Inflammatory macrophage (primary cell): ENCODE measurements around the gene KIF17.

Experiments used
- DNase-seq, 2 donors: peaks; one replicate each; pipeline ENCODE4 v3.0.0-alpha.2; 2020 to 2022
- total RNA-seq, 18 experiments: gene quantifications; one replicate each; lab custom pipeline; 2026; ENCODE audit warnings: mixed read lengths in 6 of 18, inconsistent platforms in 2 of 18; lab: John Stamatoyannopoulos, UW

KIF17 gene
- 0.99 to 11.0 (median 6.4) reads per million in 18 experiments for total RNA-seq

DNA sequence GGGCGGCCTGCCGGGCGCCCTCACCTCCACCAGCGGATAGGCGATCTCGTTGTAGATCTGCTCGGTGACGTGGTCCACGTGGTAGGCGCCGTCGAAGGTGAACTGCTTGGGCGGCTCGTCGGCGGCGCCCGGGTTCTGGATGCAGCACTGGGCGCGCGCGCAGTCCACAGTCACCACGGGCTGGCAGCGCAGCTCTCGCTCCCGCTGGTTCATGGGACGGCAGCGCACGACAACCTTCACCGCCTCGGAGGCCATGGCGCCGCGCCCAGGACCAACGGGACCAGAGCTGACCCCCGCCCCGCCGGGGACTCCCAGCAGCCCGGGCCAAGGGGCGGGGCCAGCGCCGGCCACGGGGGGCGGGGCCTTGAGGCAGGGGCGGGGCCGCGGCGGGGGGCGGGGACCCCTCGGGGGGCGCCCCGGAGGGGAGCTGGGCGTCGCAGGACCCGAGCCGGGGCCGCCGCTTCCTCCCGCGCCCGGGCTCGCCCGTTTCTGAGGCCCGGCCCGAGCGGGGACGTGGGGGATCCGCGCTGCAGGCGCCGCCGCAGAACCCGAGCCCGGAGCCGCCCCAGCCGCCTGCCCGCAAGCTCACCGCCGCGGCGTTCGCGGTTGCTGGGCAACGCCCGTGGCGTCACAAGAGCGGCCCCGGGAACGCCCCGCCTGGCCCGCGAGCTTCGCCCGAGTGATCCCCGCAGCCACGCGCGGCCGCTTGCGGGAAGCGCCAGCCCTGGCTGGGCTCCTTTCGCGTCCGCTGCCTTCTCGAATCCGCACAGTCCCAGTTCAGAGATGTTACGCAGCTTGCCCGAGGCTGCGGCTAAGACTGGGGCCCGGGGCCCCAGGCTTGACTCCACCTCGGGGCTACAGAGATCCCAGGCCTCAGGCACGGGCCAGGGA is at the start of gene KIF17:
TSS of gene KIF17 (minus strand) at position 556 of the 891 bp plus-strand sequence. CDS start at position 255, 301 bp downstream.
- DNase-seq = peak; percentile 58 to 70

DNA sequence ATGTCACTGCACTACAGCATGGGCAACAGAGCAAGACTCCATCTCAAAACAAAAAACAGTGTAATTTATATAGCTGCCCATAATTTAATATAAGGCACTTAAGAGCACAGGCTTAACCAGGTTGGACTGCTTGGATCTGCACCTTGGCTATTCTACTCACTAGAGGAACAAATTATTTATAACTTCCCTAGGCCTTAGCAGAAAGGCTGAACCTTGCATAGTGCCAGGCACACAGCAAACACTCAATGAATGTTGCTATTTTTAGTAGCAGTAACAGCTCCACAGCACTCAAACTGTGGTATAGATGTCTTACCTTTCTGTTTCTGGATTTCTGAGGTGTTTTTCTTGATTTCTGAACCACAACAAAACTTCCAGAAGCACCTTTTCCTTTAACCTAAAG is 49.5 kb upstream of the KIF17 start:
- DNase-seq = no peak

DNA sequence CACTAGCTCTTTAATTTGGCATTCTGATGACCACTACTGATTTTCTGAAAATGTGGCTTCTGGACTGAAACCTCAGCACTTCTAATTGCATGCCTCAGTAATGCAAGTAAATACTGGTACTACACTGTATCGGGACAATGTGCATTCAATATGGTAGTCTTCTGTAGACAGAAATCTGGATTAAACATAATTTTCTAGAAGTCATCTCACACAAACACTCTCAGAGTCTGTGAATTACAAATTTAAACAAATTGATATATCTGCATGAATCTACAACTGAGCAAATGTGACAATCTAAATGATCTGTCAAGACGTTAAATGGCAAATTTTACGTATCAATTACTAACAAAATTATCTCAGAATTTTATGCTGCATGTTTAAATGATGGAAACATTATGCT is 45.6 kb upstream of the KIF17 start:
- DNase-seq = no peak

DNA sequence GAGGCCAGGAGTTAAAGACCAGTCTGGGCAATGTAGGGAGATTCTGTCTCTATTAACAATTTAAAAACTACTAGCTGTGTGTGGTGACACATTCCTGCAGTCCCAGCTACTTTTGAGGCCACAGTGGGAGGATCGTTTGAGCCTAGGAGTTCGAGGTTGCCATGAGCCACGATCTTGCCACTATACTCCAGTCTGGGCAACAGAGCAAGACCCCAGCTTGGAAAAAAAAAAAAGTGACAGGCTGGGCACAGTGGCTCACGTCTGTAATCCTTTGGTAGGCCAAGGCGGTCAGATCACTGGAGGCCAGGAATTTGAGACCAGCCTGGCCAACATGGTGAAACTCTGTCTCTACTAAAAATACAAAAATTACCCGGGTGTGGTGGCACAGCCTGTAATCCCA is 42.5 kb upstream of the KIF17 start:
- DNase-seq = no peak

DNA sequence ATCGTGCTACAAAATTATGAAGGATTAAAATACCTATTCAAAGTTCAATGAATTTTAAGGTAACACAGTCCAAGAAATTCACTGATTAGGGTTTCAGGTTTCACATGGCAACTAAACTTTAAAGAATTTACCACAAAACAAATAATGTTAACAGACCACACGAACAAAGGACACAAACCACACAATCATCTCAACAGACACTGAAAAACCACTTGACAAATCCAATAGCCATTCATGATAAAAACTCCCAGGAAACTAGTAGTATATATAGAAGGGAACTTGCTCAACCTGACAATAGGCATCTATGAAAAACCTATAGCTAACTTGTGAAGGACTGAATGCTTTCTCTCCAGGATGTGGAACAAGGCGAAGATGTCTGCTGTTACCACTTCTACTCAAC is 35.8 kb upstream of the KIF17 start:
- no peak for DNase-seq

DNA sequence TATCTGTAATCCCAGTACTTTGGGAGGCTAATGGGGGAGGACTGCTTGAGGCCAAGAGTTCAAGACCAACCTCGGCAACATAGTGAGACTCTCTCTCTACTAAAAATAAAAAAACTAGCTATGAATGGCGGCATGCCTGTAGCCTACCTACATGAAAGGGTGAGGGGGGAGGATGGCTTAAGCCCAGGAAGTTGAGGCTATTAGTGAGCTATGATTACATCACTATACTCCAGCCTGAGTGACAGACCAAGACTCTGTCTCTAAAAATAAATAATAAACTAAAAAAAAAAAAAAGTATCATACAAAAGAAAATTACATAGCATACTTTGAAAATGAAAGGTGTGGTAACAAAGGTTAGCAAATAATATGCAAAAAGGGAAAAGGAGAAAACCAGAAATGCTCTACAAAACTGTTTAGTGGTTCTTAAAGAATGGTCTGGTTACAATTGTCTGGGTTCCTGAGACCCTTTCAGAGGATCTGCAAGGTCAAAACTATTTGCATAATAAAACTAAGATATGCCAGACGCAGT is 33.7 kb upstream of the KIF17 start:
- no peak for DNase-seq

DNA sequence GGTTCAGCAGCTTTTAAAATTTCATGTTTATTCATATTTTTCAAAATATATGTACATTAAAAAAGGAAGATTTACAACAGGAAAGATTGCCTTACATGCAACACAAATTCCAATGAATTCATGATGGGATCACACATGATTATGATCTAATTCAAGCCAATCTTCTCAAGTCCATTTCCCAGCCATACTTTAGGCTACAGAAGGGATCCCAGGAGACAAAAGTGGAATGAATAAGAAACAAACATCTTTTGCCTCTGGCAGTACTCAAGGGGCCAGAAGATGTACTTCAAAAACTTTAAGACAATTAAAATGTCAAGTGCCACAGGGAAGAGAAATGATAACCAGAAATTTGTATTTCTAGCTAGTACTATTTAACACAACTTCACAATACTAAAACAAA is 24.9 kb upstream of the KIF17 start:
- DNase-seq = no peak

DNA sequence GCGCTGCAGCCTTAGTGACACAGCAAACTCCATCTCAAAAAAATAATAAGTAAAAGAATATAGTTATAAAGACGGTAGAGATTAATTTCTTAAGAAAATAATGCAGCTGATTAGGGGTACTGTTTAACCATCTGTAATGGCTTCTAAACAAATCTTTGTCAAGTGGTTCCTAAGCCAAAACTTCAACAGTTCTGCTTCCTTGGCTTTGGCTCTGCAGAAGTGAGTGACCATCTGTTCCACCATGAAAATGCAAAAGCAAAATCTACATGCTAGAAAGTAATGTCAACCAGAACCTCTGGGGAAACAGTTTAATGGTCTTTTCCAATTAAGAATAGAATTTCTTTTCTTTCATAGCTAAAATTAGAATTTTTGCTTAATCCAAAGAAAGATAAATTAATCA is 23.0 kb upstream of the KIF17 start:
- no peak for DNase-seq

DNA sequence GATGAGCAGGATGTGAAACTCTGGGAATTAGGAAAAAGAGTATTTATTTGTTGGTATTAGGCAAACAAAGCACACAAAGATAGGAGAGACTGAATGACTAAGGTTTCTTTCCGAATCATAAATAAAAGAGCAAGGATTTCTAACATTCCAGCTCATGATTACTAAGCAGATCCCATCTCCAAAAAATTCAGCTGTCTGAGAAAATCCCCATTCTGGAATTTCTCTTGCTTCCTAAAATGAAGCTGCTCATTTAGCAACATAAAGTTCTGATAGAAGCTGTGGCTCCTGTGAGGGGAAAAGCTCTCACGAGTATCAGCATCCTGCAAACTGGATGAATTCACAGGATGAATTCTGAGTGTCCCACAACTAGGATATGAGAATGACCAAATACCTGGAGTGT is 21.4 kb upstream of the KIF17 start:
- no peak for DNase-seq

DNA sequence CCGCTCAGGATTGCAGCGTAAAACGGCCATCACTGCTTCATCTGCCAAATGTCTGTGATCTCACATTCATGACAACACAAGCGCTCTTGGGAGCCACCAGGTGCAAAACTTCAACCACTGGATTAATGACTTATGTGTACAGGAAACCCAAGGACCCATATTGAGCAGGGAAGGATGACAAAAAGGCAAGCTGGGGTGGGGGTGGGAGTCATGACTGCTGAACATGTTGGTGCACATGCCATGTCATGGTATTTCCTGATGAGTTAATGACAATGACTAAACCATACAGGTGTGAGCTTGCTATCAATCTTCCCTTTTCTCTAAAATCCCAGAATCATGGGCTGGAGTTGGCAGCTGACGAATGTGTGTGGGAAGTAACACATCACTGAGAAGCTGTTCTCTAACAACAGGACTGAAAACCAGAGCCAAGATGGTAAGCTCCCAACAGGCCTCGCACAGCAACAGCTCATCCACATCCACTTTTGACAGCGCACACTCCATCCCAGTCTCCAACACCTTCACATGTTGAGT is 17.8 kb upstream of the KIF17 start:
- no peak for DNase-seq

DNA sequence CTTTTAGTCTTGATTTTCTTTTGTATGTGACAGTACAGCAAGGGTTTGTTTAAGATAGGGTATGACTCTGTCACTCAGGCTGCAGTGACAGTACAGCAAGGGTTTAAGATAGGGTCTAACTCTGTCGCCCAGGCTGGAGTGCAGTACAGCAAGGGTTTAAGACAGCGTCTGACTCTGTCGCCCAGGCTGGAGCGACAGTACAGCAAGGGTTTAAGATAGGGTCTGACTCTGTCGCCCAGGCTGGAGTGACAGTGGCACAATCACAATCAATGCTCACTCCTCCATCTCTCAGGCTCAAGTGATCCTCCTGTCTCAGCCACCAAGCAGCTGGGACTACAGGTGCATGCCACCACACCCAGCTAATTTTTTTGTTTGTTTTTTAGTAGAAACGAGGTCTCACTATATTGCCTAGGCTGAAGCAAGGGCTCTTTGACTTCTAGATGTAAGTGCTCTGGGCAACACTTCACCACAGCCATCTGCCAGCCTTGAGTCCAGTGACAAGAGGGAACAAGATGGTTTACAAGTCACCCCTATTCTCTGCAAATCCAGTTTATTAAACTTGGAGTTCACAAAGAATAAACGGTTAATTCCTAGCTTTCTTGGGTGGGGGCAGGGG is 15.7 kb upstream of the KIF17 start:
- no peak for DNase-seq

DNA sequence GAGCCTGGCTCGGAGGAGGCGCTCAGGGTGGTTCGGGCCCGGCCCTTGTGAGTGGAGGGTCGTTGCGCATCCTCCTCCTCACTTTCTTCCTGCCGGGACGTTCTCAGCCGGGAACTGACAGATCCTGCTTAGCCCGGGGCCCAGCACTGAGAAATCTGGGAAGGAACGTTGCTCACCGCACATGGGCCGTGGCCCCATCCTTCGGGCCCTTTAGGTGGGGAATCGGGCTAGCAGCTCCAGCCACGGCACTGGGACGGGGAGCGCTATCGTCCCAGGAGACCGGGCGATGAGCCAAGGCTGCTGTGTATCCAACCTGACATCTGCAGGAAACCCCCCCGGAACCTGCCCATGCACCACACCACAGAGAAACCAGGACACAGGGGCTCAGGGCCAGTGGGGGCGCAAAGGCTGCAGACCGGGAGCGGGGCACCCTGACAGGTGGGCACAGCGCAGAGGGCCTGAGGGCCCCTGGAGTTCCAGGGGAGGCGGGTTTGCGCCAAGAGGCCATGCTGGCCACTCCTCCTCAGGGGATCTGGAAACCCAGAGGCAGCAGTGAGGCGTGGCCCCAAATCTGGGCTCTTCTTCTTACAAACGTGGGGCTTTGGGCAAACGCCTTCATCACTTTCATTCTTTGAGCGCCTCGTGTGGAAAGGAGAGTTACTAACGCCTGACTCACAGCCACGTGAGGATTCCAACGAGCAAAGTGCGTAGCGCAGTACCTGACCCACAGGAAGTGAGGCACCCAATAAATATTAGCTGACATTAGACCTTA is 15.0 kb upstream of the KIF17 start, which contains the start of gene SH2D5:
TSS of gene SH2D5 (minus strand) at position 116 of the 772 bp plus-strand sequence. CDS start 4,659 bp downstream, outside the sequence.
- DNase-seq = peak; percentile 78 to 82

DNA sequence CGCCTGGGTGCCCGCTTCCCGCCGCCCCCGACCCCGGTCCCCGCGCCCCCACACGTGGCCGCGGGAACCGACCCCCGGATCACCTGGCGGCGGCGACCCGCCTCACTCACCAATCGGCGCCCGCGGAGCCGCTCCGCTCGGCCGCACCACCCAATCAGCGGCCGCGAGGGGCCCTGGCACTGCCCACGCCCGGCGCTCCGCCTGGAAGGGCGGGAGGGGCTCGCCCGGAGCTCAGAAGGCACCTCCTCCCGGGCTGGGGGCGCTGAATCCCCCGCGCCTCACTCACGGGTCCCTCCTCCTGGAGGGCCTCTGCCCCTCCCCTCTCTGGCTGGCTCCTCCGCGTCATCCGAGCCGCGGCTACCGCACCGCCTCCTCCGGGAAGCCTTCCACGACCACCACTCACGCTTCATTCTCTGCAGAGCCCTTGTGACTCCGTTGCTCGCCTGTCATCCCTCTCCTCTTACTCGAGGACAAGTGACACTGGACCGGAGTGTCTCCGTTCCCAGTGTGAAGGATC is 14.3 kb upstream of the KIF17 start:
- DNase-seq = peak in 1 of 2 donors; percentile 7

DNA sequence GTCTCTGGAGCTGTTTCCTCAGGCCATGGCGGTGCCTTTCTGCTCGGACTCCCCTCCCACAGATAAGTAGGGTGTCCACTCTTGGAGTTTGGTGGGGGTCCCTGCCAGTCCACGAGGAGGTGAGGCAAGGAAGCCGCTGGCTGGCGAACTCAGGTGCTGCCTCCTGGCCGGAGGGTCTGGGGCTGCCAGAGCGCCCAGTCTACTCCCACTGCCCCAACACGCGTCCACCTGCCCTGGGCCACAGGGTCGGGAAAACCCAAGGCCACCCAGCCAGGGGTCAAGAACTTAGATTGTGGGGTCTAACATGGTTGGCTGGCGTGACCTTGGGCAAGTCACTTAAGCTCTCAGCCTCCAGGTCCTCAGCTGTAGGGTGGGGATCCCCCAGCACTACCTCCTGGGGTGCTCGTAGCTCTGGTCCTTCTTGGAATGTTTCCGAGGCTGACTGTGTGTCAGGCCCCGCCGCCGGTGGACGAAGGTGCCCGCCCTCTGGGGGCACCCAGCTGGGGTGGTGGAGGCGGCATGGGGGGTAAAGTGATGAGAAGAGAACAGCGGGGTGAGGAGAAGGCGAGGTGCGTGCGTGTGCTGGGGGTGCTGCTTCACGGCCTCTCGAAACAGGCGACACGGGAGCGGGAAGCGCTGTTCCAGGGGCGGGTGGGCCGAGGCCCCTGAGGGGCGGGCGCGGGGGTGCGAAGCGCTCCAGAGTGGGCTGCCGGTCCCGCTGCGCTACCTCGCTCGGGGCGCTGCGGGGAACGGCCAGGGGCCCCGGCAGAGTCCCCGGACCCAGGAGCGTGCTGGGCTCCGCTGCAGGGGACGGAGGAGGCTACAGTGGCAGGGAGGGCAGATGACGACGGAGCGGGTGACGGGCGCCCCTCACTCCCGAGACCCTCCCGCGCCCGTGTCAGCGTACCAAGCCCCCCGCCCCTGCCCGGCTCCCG is 13.5 kb upstream of the KIF17 start:
- DNase-seq = no peak

DNA sequence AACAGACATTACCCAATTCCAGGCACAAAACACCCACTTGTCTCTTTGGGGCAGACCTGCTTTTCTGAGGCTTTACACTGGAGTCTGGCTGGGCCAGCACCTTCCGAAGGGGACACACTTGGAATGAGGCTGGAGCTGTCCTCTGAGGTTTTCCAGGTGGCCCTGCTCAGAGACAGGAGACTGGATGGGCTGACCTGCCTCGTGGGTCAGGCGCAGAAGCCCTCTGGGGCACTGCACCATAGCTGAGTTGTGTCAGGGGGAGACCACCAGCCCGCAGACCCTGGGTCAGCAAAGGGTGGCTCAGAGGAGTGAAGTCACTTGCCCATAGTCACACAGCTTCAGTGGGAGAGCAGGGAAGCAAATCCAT is 12.9 kb upstream of the KIF17 start:
- DNase-seq = no peak

DNA sequence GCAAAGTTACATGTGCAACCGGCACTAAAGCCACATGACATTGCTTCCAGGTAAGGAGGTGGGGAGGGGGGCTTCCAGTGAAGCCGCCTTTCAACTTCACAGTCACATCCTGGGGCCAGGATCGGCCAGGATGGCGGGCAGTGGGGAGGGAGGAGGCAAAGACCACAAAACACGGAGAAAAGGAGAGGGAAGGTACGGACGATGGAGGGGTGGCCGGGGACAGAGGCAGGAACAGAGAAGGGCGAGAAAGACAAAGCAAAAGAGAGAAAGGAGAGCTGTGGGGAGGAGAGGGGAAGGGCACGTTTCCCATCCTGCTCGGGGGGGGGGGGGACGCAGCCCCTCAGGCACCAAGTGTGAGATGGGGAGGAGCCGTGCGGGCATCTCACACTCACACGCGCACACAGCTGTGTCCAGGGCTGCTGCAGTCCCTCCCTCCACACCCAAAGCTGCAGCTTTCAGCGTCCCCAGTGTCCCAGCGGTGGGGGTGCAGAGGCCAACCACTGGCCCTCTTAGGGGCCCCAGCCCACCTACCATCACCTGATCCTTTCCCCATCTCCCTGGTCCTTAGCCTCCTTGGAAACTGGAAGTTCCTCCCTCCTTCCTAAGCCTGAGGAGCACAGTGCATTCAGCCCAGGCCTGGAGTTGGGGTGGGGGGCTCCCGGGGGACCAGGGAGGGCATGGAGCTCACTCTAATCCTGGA is 12.3 kb upstream of the KIF17 start:
- DNase-seq = no peak

DNA sequence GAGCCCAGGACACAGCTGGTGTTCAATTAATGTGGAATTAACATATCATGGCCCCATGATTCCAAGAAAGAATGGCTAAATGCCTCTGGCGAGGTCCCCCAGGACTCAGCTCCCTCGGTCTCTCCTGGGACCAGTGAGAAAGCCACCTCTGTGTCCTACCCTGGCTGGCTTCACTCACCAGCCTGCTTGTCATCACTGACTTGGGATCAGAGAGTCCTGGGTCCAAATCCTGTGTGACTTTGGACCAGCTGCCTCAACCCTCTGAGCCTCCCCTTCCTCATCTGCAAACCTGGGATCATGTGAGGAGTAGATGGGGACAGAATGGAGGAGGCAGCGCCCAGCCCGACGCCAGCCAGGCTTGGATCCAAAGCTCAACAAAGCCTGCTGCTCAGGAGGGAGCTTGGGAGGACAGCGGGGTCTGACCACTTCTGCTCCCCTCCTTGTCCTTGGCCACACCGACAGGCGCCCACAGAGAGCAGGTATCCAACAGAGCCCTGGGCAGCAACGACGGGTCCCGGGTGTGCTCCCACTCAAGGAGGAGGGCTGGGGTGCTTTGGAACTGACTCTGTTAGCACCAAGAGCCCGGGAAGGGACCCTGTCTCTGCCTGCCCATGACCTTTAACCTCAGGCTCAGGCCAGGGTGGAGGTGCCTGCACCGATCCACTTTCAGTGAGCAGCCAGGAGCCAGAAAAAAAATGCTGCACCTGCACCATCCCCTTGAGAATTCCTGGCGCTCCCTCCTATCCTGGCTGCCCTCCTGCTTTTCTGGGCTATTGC is 11.5 kb upstream of the KIF17 start:
- DNase-seq = no peak

DNA sequence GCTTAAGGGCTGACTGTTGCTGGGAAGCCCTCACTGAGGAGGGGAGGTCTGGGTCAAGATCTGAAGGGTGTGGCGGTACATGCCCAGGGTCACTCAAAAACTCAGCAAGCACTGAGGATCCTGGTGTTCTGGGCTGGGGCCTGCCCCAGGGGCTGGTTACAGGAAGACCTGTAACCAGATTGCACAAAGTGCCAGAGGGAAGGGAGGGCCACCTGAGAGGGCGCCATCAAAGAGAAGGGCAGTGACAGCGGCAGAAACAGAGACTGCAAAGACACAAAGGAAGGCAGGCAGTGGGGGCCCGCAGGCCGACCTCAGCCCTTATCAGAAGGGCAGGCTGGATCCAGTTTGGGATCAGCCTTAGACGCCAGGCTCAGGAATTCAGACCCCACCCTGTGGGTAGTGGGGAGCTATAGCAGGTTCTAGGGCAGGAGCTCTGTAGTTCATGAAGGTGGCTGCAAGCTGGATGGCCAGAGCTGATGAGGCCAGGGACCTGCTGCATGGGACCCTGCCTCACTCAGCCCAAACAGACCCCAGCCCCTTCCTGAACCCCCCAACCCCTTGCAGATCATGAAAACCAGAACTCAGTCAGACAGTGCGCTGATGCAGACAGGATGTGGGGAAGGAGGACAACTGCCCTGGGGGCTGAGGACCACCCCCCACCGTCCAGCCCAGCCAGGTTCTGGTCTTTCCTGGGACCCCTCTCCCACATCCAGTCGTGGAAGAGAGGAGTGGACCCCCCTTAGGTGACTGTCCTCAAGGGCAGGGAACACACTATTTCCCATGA is 10.8 kb upstream of the KIF17 start:
- no peak for DNase-seq

DNA sequence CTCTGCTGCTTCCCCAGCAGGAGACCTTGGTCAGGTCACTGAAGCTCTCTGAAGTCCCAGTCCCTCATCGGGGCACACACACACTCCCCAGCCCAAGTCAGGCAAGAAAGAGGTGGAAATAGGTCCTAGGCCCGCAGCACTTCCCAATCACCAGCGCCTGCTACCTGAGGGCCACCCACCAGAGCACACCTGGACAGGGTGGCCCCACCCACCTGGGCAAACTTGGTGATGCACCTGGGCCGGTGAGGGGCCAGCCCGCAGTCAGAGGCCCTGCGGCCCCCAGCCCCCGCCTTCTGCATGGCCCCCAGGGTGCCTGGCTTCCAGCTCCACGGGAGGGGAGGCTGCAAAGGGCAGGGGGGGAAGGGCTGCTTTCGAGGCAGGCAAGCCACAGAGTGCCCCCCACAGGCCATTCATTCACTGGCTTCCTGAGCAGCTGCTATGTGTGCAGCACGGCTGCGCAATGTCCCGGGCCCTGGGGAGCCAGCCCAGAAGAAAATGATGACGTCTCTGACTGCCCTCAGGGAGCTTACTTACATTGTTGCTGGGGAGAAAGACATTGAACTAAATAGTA is 10.0 kb upstream of the KIF17 start:
- peak in 1 of 2 donors; percentile 12 for DNase-seq
